Testis (tissue), 2 donors: ENCODE results near the gene TSGA10IP.

ENCODE experiments used
- POLR2A ChIP-seq: fragments of 450-650 bp; IDR thresholded peaks from one replicate; pipeline ENCODE4 v1.6.1; 2017; ENCODE audit warnings: antibody characterized with exemption, mild to moderate bottlenecking, moderate library complexity
- TF ChIP-seq, protein P1 (sequence below), 3 experiments: fragments of 450-650 bp in 2 of 3; fragments of 200-600 bp in 1 of 3; sonication (generic) in 1 of 3; IDR thresholded peaks; one replicate each; pipeline ENCODE4 v1.5.1; 2016 to 2019; ENCODE audit warnings: antibody characterized with exemption in 3 of 3, mild to moderate bottlenecking in 2 of 3, moderate library complexity in 1 of 3

DNA sequence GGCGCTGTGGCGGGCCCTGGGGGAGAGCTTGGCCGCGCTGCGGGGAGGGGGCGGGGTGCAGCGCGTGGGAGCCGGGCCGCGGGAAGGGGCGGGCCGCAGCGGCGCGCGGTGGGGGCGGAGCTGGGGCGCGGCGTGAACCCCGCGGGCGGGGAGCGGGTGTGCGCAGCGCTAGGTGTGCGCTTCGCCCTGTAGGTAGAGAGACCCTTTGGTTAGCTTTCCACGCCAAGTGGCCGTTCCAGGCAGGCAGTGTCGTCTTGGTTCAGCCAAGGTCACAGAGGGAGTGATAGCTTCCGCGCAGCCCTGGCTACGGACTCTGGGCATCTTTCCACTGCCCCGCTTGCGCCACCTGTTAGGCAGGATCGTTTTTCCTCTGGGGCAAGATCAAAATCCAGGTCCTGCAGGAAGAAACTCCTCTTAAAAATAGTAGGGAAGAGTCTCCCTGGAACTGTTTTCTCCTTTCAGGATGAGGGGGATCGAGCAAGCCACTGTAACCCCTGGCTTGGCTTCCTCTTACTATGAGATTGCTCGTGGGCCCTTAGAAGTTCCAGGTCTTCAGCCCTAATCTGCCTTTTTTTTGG lies 57.5 kb downstream of the TSGA10IP start:
- TF ChIP-seq, protein P1, sequence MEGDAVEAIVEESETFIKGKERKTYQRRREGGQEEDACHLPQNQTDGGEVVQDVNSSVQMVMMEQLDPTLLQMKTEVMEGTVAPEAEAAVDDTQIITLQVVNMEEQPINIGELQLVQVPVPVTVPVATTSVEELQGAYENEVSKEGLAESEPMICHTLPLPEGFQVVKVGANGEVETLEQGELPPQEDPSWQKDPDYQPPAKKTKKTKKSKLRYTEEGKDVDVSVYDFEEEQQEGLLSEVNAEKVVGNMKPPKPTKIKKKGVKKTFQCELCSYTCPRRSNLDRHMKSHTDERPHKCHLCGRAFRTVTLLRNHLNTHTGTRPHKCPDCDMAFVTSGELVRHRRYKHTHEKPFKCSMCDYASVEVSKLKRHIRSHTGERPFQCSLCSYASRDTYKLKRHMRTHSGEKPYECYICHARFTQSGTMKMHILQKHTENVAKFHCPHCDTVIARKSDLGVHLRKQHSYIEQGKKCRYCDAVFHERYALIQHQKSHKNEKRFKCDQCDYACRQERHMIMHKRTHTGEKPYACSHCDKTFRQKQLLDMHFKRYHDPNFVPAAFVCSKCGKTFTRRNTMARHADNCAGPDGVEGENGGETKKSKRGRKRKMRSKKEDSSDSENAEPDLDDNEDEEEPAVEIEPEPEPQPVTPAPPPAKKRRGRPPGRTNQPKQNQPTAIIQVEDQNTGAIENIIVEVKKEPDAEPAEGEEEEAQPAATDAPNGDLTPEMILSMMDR (IDR thresholded peaks at IDR 0.05) = no peak
- no peak for TF ChIP-seq POLR2A
